Naive thymus-derived CD4-positive, alpha-beta T cell (primary cell): ENCODE results near the gene RYK. TPM values are rescaled to one million over a fixed set of nuclear protein-coding genes. Genes with fewer than 3 reads are reported as not detected.
A peak's percentile ranks its signal among the peaks of the same experiment; 100 is the strongest.

Experiments
- ATAC-seq: fragments of 150-1000 bp; cut with Tn5 transposase; 2 replicates; pipeline ENCODE4 v1.10.0; 2021; ENCODE audit warnings: mild to moderate bottlenecking, moderate library complexity
- CTCF ChIA-PET: fragments of 350-600 bp; sonication (Branson Sonifier 250); formaldehyde crosslinking; loops from one replicate; lab custom pipeline; 2021; ENCODE audit warnings: antibody characterized with exemption; lab: Charles Lee
- POLR2A ChIA-PET: fragments of 350-600 bp; sonication (Branson Sonifier 250); formaldehyde crosslinking; loops from one replicate; lab custom pipeline; 2021; ENCODE audit warnings: antibody characterized with exemption, inconsistent platforms; lab: Charles Lee
- DNase-seq, 9 donors: peaks; one replicate each; pipeline versions ENCODE4 v3.0.0 to v3.0.0-alpha.2; 2020 to 2022; ENCODE audit warnings: mixed read lengths in 1 of 9
- H3K27ac ChIP-seq: one replicate; pipeline ENCODE4 v1.7.0; 2013; ENCODE audit warnings: mild to moderate bottlenecking, low read depth, low read length, moderate library complexity
- H3K27me3 ChIP-seq, 2 donors: one replicate each; pipeline ENCODE4 v1.7.0; 2013; ENCODE audit warnings: low read length in 2 of 2, mild to moderate bottlenecking in 2 of 2, moderate library complexity in 2 of 2; ENCODE audit not compliant: control insufficient read depth in 2 of 2, insufficient read depth in 2 of 2
- H3K36me3 ChIP-seq, 3 experiments: 1 replicate in 2 of 3; 2 replicates in 1 of 3; pipeline ENCODE4 v1.7.0; 2013; ENCODE audit warnings: low read length in 3 of 3, mild to moderate bottlenecking in 3 of 3, moderate library complexity in 1 of 3; ENCODE audit not compliant: insufficient read depth in 3 of 3, control insufficient read depth in 2 of 3
- H3K4me1 ChIP-seq, 2 donors: one replicate each; pipeline ENCODE4 v1.7.0; 2013; ENCODE audit warnings: low read length in 2 of 2, mild to moderate bottlenecking in 2 of 2, moderate library complexity in 1 of 2; ENCODE audit not compliant: control insufficient read depth in 2 of 2, insufficient read depth in 2 of 2
- H3K4me3 ChIP-seq: 2 replicates; pipeline ENCODE4 v1.7.0; 2013; ENCODE audit warnings: mild to moderate bottlenecking, low read length
- H3K9me3 ChIP-seq, 3 experiments: 1 replicate in 2 of 3; 2 replicates in 1 of 3; pipeline ENCODE4 v1.7.0; 2013; ENCODE audit warnings: low read length in 3 of 3; ENCODE audit not compliant: control insufficient read depth in 2 of 3
- H3K27ac Mint-ChIP-seq, 9 donors: one replicate each; pipeline ENCODE4 v1.8.0; 2020 to 2022; ENCODE audit warnings: mixed read lengths in 9 of 9, mild to moderate bottlenecking in 8 of 9, moderate library complexity in 5 of 9, inconsistent platforms in 2 of 9
- H3K27me3 Mint-ChIP-seq, 5 donors: one replicate each; pipeline ENCODE4 v1.8.0; 2021 to 2022; ENCODE audit warnings: mixed read lengths in 5 of 5, mild to moderate bottlenecking in 1 of 5
- H3K36me3 Mint-ChIP-seq, 5 donors: one replicate each; pipeline ENCODE4 v1.8.0; 2020 to 2022; ENCODE audit warnings: mixed read lengths in 5 of 5, mild to moderate bottlenecking in 3 of 5, inconsistent platforms in 1 of 5
- H3K4me1 Mint-ChIP-seq, 7 donors: one replicate each; pipeline ENCODE4 v1.8.0; 2020 to 2022; ENCODE audit warnings: mixed read lengths in 7 of 7, mild to moderate bottlenecking in 3 of 7, inconsistent platforms in 1 of 7
- H3K4me3 Mint-ChIP-seq, 10 donors: one replicate each; pipeline ENCODE4 v1.8.0; 2020 to 2022; ENCODE audit warnings: mild to moderate bottlenecking in 10 of 10, mixed read lengths in 10 of 10, moderate library complexity in 6 of 10, inconsistent platforms in 2 of 10
- H3K9me3 Mint-ChIP-seq, 11 donors: one replicate each; pipeline ENCODE4 v1.8.0; 2020 to 2022; ENCODE audit warnings: mixed read lengths in 11 of 11, mild to moderate bottlenecking in 4 of 11, inconsistent platforms in 1 of 11, moderate library complexity in 1 of 11
- intact Hi-C, 2 donors: fragments of 100-400 bp; cut with micrococcal nuclease; formaldehyde crosslinking; loops; one replicate each; pipeline ENCODE4 v1.15.1; 2023
- polyA plus RNA-seq, 2 donors: library from polyadenylated mRNA; unstranded; fragments of 300-500 nt; fragmentation: Illumina TruSeq; gene quantifications; one replicate each; pipeline ENCODE4 v1.2.3, GENCODE V29; 2021
- total RNA-seq, 6 experiments: library from RNA in 5 of 6; stranded (reverse) in 5 of 6; gene quantifications; 1 replicate in 5 of 6; 2 replicates in 1 of 6; pipeline ENCODE4 v1.2.3 and lab custom pipeline; 2021 to 2026

RYK gene
- total and polyA plus RNA-seq, 7 experiments from 2014 or later: 6.9 to 53.5 (median 44.8) TPM

DNA sequence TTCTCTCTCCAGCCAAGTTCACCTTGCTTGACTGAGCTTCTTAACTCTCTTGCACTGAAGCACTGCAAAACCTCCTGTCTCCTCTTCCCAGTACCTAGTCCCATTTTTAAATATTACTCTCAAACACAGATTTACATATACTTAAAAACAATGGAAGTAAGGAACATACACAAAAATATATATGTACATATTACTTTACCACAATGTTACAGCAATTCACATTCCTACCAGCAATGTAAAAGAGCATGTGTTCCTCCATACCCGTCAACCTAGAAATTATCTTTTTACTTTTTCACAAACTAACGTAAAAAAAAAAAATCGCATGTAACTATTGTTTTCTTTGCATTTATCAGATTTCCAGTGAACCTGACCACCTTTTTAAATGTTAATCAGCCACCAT lies 60.4 kb downstream of the RYK start:
- Mint-ChIP-seq H3K27me3 (no peaks in the 10 kb centered on the region), H3K27ac (no peak overlapping the region), H3K4me1 (peaks cover 0 to 4% (median 0%) of the 10 kb centered on the region in 7 donors), H3K4me3 (no peak overlapping the region), H3K36me3 (peaks cover 0 to 52% (median 26%) of the 10 kb centered on the region in 5 donors), H3K9me3 (no peaks in the 10 kb centered on the region)
- intact Hi-C loops: no loop called here
- ATAC-seq (no peak), DNase-seq (no peak)
- H3K4me1 ChIP-seq: no peaks in the 10 kb centered on the region
- no peak overlapping the region for H3K4me3 ChIP-seq
- peaks cover 0 to 42% (median 8%) of the 10 kb centered on the region in 3 experiments for H3K36me3 ChIP-seq
- no peaks in the 10 kb centered on the region for H3K9me3 ChIP-seq
- CTCF ChIA-PET: interaction anchor here (1.2 kb wide), 1 partner anchor 284 kb away, joined by 3 read pairs; no protein-coding TSS in a partner anchor
- no peaks in the 10 kb centered on the region for H3K27me3 ChIP-seq
- H3K27ac ChIP-seq: no peak overlapping the region
- POLR2A ChIA-PET: no interaction called here

DNA sequence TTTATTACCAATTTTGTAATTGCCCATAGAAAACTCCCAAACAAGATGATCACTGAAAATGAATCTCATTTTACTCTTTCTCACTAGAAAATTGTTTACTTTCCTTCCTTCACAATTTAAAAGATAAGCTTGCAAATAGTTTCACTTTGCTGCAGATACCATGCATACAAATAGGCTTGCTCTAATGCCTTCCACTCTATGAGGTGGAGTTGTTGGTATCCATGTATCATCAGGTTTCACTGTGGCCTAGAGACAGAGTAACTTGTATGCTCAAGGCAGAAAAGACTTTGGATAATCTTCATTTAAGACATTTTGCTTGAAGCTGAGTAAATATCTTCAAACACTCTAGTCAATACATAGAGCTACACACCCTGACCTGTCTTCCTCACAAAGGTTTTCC lies 60.8 kb downstream of the RYK start:
- Histone ChIP-seq H3K4me3 (no peak overlapping the region), H3K27me3 (no peaks in the 10 kb centered on the region), H3K4me1 (no peaks in the 10 kb centered on the region), H3K27ac (no peak overlapping the region), H3K9me3 (no peaks in the 10 kb centered on the region), H3K36me3 (peaks cover 0 to 40% (median 10%) of the 10 kb centered on the region in 3 experiments)
- H3K27me3 Mint-ChIP-seq: no peaks in the 10 kb centered on the region
- H3K36me3 Mint-ChIP-seq: peaks cover 0 to 49% (median 22%) of the 10 kb centered on the region in 5 donors
- ChIA-PET CTCF (interaction anchor here (1.2 kb wide), 1 partner anchor 284 kb away, joined by 3 read pairs; no protein-coding TSS in a partner anchor), POLR2A (no interaction called here)
- no peaks in the 10 kb centered on the region for H3K9me3 Mint-ChIP-seq
- peaks cover 0 to 4% (median 0%) of the 10 kb centered on the region in 7 donors for H3K4me1 Mint-ChIP-seq
- ATAC-seq (no peak), DNase-seq (no peak)
- intact Hi-C loops: no loop called here
- H3K27ac Mint-ChIP-seq: no peak overlapping the region
- no peak overlapping the region for H3K4me3 Mint-ChIP-seq

DNA sequence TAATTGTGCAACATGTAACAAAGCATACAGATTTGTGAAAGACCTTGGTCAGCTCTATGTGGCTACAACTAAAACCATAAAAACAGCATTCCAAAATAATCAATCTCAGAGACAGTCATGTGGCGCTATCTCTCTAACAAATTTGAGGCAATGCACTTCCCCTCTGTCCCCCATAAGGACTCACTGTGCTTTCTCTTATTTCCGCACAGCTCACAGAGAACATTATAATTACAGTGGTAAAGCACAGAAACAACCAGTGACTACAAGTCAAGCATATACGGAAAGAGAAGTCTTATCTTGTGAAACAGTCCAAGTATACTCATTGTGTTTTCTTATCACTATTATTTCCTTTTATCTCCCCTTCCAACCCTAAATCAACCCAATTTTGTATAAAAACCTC lies 64.3 kb downstream of the RYK start:
- ATAC-seq (no peak), DNase-seq (no peak)
- no peaks in the 10 kb centered on the region for H3K4me1 ChIP-seq
- Mint-ChIP-seq H3K4me3 (no peak overlapping the region), H3K27me3 (no peaks in the 10 kb centered on the region), H3K36me3 (peaks cover 0 to 36% (median 18%) of the 10 kb centered on the region in 5 donors), H3K27ac (peak overlapping the region in 1 of 9 donors; percentile 6), H3K4me1 (peaks cover 0 to 4% (median 0%) of the 10 kb centered on the region in 7 donors), H3K9me3 (no peaks in the 10 kb centered on the region)
- intact Hi-C loops: no loop called here
- no peak overlapping the region for H3K27ac ChIP-seq
- no peaks in the 10 kb centered on the region for H3K27me3 ChIP-seq
- H3K36me3 ChIP-seq: peaks cover 0 to 27% (median 10%) of the 10 kb centered on the region in 3 experiments
- ChIA-PET CTCF (no interaction called here), POLR2A (no interaction called here)
- H3K4me3 ChIP-seq: no peak overlapping the region
- no peaks in the 10 kb centered on the region for H3K9me3 ChIP-seq

DNA sequence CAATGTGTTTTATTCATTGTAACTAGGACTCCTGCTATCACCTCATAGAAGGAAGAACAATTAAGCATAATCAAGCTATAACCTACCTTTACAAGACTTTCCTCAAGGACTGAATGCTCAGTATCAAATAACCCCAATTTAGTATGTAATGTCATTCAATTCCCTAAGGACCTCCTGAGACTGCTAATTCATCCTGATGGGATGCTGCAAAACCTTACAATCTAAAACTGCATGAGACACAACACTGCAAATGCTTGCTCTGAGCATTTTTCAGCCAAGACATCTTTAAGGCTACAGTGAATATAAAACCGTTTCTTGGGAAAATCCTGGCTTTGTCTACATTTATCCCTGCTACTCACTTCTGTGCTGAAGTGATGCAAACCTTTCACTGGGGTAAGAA lies 69.9 kb downstream of the RYK start:
- no peak overlapping the region for H3K4me3 Mint-ChIP-seq

DNA sequence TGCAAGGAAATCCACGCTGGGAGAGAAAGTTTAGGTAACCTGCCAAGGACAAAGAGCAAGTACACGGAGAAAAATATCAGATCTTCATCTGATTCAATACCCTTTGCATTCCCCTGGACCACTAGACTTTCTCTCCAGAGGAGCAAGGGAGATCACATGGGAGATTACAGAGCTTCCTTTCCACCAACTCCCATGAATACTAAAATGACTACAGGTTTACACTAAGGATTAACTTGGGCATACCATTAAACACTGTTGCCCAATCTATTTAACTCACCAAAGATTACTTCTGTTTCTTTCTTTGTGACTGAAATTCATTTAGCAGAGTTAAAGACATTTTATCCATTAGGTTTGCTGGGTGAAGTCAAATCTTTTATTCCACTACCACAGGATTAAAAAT lies 71.2 kb downstream of the RYK start:
- ChIA-PET CTCF (no interaction called here), POLR2A (no interaction called here)
- Histone ChIP-seq H3K27me3 (no peaks in the 10 kb centered on the region), H3K9me3 (no peaks in the 10 kb centered on the region), H3K36me3 (peaks cover 0 to 34% (median 13%) of the 10 kb centered on the region in 3 experiments), H3K27ac (no peak overlapping the region), H3K4me1 (no peaks in the 10 kb centered on the region), H3K4me3 (no peak overlapping the region)
- no peak for DNase-seq
- Mint-ChIP-seq H3K27ac (peak overlapping the region in 2 of 9 donors; percentile 13 to 29), H3K27me3 (no peaks in the 10 kb centered on the region), H3K9me3 (no peaks in the 10 kb centered on the region), H3K4me1 (peaks cover 0 to 2% (median 0%) of the 10 kb centered on the region in 7 donors), H3K36me3 (peaks cover 5 to 41% (median 27%) of the 10 kb centered on the region in 5 donors), H3K4me3 (no peak overlapping the region)
- no peak for ATAC-seq
- intact Hi-C loops: no loop called here

More for the DNA sequence above, 69.9 kb downstream of the RYK start:
- Mint-ChIP-seq H3K27me3 (no peaks in the 10 kb centered on the region), H3K27ac (no peak overlapping the region), H3K9me3 (no peaks in the 10 kb centered on the region), H3K4me1 (peaks cover 0 to 2% (median 0%) of the 10 kb centered on the region in 7 donors), H3K36me3 (peaks cover 2 to 36% (median 21%) of the 10 kb centered on the region in 5 donors)
- Histone ChIP-seq H3K9me3 (no peaks in the 10 kb centered on the region), H3K36me3 (peaks cover 2 to 25% (median 5%) of the 10 kb centered on the region in 3 experiments), H3K4me1 (no peaks in the 10 kb centered on the region), H3K27me3 (no peaks in the 10 kb centered on the region), H3K27ac (no peak overlapping the region), H3K4me3 (no peak overlapping the region)
- intact Hi-C loops: no loop called here
- ATAC-seq (no peak), DNase-seq (no peak)
- POLR2A ChIA-PET: no interaction called here
- CTCF ChIA-PET: no interaction called here

DNA sequence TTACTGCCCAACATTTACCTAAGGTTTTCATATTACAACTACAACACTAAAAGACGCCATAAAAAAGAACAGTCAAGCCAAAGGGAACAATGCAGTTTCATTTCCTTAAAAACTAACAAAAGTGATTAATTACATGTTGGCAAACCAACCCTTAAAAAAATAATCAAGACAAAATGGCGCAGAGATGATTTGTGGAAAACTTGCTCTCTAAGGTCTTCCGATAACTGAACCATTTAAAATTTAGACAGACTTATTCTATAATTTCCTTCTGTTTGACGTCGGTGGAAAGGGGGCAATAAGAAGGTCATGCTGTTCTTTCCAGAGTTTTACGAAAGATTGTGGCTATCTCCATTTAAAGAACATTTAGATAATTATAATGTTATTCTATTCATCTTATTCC lies 87.6 kb downstream of the RYK start:
- DNase-seq: no peak
- ATAC-seq: no peak
- H3K4me3 ChIP-seq: no peak overlapping the region
- intact Hi-C loops: no loop called here
- no peaks in the 10 kb centered on the region for H3K27me3 Mint-ChIP-seq
- peaks cover 4 to 68% (median 39%) of the 10 kb centered on the region in 5 donors for H3K36me3 Mint-ChIP-seq
- POLR2A ChIA-PET: no interaction called here
- no peak overlapping the region for H3K27ac ChIP-seq
- H3K4me3 Mint-ChIP-seq: no peak overlapping the region
- no peaks in the 10 kb centered on the region for H3K9me3 ChIP-seq
- peaks cover 0 to 33% (median 0%) of the 10 kb centered on the region in 3 experiments for H3K36me3 ChIP-seq
- no peaks in the 10 kb centered on the region for H3K27me3 ChIP-seq
- peaks cover 0 to 4% (median 0%) of the 10 kb centered on the region in 7 donors for H3K4me1 Mint-ChIP-seq
- peaks cover 0 to 1% (median 0%) of the 10 kb centered on the region in 11 donors for H3K9me3 Mint-ChIP-seq
- H3K4me1 ChIP-seq: no peaks in the 10 kb centered on the region
- H3K27ac Mint-ChIP-seq: no peak overlapping the region
- CTCF ChIA-PET: no interaction called here
